NCI-H526 treated with DMSO at 0.1 percent for 48 hours (cell line): ENCODE results near the gene PIP5K1B.
A peak's percentile ranks its signal among the peaks of the same experiment; 100 is the strongest.

Experiments used
- DNase-seq: peaks from one replicate; lab custom pipeline; 2025; lab: John Stamatoyannopoulos, UW

Gene PIP5K1B

DNA sequence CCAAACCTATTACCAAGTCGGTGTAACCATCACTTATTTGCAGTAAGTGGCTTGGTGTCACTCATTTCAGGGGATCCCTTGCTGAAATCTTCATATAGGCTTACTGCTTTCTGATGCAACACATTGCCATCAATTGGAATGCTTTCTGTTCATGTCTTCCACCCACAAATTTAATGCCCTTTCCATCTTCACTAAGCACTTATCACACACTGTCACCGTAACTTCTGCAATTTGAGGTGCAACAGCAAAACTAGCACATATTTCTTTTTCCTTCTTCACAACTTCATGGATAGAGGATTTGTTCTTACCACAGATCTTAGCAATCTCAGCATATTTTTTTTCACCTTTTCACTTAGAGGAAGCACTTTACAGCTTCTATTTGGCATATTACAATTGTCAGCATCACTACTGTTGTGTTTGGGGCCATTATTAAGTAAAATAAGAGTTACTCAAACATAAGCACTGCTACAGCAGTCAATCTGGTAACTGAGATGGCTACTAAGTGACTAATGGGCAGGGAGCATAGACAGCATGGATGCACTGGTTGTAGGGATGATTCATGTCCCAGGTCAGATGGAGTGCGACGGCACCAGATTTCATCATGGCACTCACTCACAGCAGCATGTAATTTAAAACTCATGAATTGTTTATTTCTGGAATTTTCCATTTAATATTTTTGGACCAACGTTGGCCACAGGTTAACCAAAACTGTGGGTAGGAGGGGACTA, 70.1 kb downstream of the PIP5K1B start:
- DNase-seq: no peak

GRCh38 chr9:68777070-68777763, 72.2 kb downstream of the PIP5K1B start:
- no peak for DNase-seq

GRCh38 chr9:68778635-68779034, 73.6 kb downstream of the PIP5K1B start:
- no peak for DNase-seq

GRCh38 chr9:68779558-68780379, 74.7 kb downstream of the PIP5K1B start:
- peak; percentile 76 for DNase-seq

DNA sequence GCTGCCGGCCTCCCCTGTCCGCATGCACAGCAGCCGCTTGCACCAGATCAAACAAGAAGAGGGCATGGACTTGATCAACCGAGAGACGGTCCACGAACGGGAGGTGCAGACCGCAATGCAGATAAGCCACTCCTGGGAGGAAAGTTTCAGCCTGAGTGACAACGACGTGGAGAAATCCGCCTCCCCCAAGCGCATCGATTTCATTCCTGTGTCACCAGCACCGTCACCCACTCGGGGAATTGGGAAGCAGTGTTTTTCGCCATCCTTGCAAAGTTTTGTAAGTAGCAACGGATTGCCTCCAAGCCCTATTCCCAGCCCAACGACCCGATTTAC, 75.3 kb downstream of the PIP5K1B start:
- no peak for DNase-seq

GRCh38 chr9:68780720-68781119, 75.7 kb downstream of the PIP5K1B start:
- DNase-seq: no peak

DNA sequence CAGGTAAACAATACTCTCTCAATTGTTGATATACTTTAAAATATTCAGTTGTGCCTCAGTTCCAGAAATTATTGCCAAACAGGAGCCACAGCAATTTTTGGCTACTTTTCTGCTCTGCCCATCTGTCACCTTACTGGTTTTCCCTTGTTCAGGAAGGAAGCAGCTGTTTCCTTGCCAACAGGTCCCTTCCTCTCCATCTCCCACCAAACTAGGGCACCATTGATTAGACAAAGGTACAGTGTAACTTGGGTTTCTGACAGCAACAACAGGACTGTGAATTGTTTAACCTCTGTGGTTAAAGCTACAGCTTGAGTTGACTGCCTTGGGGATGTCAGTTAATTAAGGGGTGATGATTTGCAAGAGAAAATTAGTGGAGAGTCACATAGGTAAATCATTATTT, 76.9 kb downstream of the PIP5K1B start:
- no peak for DNase-seq

DNA sequence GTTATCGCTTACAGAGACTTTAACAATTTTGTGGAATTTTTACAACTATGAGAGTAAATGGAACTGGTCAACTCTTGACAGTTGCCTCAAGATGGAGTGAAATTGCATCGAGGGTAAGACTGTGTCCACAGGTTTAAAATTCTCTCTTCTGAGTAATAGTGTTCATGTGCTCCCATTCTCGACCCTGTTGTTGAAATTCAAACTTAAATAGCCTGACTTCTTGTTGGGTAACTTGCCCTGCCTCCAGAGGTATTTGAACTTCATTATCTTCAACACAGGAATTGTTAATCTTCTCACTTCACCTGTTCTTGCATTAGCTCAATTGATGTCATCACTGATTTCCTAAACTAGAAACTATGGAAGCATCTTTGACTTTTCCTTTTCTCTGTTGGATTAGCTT, 77.5 kb downstream of the PIP5K1B start:
- DNase-seq: no peak

DNA sequence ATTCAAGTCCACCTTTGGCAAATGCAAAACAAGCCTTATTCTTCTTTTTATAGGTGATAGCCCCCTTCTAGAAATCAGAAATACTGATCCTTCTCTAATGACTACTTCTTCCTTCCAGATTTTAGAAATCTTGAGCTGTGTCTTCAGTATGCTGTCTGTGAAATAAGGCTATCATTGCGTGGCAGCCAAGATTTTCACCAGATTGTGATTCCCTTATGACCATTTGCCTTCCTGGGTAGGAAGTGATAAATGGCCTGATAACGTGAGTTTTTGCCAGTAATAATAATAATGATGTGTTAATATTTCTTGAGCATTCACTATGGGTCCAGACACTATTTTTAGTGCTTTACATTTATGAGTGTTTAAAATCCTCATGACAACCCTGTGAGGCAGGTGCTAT, 80.9 kb downstream of the PIP5K1B start:
- no peak for DNase-seq

DNA sequence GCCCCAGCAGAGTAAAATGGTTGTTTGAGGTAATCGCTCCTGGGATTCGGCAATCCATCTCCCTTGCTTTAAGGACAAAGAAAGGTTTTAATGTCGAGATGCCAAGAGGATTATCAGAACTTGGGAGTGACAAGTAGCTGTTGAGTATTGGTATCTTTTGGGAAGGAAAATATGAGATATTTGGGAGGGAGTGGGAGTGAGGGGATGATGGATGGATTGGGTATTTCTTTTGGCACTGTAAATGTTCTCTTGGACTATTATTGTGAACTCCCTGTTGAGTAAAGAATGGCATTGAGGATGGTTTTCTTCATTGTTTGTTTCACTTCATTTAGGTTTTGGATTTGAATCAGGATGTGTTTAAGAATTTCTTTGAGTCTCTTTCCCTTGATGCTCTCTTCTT, 86.1 kb downstream of the PIP5K1B start:
- DNase-seq: no peak

- peak; percentile 32 for DNase-seq
These were observed 88.7 kb downstream of the PIP5K1B start for GRCh38 chr9:68793605-68794343.

DNA sequence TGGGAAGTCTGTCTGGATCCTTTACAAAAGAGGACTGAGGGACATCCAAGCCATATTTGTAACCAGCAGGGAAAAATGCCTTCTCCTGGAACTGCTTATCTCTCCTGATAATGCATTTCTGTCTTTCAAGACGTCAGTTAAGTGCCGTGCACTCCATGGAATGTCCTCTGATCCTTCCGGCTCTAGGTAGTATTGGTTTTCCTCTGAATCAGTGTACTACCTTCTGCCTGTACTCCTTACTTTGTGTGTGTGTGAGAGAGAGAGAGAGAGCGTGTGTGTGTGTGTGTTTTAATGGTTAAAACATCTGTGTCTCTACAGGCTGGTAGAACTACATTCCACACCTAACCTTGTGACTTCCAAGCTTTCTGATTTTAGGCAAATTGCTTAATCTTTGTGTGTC, 89.9 kb downstream of the PIP5K1B start:
- DNase-seq: no peak

GRCh38 chr9:68795411-68795810, 90.4 kb downstream of the PIP5K1B start:
- no peak for DNase-seq

- DNase-seq: no peak
These were observed 92.1 kb downstream of the PIP5K1B start for GRCh38 chr9:68797116-68797515.

DNA sequence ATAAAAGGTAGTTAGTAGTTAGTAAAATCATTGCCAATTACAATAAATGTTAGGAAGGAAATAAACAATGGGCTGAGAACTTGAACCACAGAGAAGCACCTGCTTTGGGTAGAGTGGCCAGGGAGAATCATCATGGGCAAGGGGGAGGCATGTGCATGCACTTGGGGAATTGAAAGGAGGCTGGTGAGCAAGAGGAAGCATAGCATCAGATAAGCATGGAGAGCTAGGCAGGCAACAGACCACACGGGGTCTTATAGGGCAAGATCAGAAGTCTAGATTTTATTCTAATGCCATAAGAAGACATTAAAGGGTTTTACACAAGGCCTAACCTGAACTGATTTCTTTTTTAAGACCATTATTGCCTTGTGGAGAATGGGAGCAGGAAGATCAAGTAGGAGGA, 93.4 kb downstream of the PIP5K1B start:
- no peak for DNase-seq

GRCh38 chr9:68800836-68801235, 95.8 kb downstream of the PIP5K1B start:
- DNase-seq: no peak

- DNase-seq: no peak
These were observed 97.5 kb downstream of the PIP5K1B start for GRCh38 chr9:68802525-68803015.

DNA sequence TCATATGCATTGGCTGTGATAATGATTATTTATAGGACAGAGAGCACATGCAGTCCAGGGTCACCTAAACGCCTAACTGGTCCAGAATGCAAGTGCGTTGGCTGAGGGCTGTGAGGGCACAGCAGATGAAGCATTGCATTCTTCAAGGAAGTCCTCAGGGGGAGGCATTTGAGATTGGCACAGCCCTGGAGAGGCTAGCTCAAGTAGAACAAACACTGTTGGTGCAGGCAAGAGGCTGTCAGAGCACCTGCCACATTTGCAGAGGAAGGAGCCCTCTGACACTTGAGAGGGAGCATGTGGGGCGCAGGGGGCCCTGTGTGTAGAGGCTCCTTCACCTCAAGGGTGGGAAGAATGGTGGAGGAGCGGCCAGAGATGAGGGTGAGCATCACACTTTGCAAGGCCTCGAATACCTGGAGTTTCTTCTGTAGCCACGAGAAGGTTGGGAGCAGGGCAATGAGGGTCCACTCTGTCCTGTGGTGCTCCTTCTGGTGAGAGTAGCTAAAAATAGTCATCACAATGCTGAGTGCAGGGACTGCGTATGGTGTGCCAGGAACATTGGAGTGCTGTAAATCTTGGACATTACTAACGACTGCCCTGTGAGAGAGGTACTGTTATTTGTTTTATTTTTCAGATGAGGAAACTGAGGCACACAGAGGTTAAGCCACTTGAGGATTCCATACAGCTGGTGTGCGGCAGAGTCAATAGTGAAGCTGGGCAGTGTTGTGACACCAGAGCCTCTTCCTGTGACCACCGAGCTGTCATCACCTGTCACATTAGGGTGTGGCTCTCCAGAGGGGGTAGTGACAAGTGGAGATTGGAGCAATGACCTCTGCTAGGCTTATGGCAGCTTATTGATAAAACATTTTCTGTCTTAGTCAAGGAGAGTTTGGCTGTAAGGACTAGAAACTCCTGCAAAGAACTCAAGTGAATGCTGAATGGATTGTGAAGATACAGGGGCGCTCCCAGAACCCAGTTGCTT, 100.2 kb downstream of the PIP5K1B start:
- no peak for DNase-seq

GRCh38 chr9:68805890-68806517, 101.0 kb downstream of the PIP5K1B start:
- no peak for DNase-seq

- DNase-seq: no peak
These were observed 103.4 kb downstream of the PIP5K1B start for GRCh38 chr9:68808338-68808890.
